Activated gamma-delta T cell treated with Interleukin-2 at 50 U/mL for 16 hours (primary cell): ENCODE data around the gene FGF3.
A peak's percentile ranks its signal among the peaks of the same experiment; 100 is the strongest.

Experiments
- DNase-seq: peaks from one replicate; pipeline ENCODE4 v3.0.0-alpha.2; 2020

Gene FGF3

DNA sequence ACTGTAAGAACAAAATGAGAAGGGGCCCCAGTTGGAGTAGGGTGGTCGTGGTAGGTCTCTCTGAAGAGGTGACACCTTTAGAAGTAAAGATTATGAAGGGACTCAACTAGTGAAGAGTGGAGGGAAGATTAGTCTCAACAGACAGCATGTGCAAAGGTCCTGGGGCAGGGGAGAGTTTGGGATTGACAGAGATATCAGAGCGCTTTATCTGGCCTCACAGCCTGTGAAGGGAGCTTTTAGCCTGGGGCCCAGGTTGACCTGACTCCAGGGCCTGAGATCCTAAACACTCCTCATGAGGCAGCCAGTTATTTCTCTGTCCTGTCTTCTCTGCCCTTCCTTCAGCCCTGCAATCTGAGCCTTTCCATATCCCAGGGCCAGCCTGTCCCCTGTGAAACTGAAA is 16.2 kb downstream of the FGF3 start:
- DNase-seq: no peak

DNA sequence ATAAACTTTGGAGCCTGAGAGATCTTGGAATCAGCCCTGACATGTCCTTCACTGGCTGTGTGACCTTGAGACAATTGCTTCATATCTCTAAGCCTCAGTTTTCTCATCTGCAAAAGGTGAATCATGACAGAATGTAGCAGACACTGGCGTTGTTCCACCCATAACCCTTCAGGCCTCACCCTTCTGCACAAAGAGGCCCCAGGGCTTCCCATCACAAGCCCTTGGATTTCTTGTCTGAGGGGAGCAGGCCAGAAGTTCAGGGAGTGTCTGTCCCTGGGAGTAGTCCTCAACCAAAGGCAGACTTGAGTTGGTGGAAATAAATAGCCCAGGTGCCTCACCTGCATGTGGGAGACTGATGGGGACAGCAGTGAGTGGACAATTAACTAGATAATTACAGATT is 16.6 kb downstream of the FGF3 start:
- DNase-seq: no peak

DNA sequence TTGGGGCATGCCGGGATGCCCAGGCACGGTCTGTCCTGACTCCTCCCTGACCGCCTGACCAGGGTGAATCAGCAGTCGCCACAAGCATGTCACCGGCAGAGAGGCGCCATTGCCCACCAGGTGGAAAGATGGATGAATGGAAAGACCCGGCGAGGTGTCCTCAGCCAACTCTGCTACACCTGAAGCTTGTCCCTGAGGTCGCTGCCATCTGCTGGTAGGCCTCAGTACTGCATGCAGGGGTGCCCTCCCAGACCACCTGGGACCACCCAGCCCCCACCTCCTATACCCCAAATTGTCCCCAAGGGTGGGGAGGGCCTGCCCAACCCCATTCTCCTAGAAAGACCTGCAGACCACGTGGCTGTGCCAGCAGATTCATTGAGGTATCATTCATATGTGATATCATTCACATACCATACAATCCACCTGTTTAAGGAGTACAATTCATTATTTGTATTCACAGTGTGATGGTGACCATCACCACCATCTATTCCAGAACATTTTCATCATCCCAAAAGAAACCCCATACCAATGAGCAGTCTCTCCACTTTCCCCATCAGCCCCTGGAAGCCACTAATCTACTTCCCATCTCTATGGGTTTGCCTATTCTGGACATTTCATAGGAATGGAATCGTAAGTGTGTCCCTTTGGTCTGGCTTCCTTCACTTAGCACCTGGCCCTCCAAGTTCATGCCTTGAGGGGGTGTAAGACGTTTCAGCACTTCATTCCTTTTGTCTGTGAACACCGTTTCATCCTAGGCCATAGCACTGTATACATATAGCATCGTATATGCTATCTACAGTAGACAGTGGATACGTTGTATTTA is 17.5 kb downstream of the FGF3 start:
- DNase-seq: peak; percentile 28

DNA sequence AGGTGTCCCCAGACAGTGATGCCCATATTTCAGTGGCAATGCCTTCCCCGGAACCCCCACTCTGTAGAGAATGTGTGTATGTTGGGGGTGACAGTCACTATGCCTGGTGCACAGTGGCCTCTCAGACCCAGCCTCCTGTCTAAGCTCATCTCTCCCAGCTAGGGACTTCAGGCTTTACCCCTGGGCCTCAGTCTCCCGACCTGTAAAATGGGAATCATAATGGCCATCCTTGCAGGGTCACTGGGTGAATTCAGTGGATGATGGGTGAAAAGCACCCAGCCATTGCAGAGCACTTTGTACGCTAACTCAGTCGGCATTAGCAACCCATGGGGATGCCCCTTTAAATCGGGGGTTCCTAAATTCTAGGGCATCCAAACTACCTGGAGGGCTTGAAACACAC is 18.9 kb downstream of the FGF3 start:
- DNase-seq: no peak

DNA sequence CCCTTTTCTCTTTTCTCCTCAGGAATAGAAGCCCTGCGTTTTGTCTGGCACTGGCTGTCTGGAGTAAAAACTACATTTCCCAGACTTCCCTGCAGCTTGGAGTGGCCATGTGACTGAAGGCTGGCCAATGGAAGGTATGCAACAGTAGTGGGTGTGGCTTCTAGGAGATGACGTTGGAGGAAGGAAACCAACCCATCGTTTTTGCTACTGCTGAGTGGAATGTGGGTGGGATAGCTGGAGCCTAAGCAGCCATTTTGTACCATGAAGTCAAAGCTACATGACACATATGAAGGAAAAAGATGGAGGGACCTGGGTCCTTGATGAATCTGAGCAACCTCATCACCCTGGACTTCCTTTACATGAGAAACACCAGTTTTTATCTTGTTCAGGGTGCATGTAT is 19.6 kb downstream of the FGF3 start:
- no peak for DNase-seq

DNA sequence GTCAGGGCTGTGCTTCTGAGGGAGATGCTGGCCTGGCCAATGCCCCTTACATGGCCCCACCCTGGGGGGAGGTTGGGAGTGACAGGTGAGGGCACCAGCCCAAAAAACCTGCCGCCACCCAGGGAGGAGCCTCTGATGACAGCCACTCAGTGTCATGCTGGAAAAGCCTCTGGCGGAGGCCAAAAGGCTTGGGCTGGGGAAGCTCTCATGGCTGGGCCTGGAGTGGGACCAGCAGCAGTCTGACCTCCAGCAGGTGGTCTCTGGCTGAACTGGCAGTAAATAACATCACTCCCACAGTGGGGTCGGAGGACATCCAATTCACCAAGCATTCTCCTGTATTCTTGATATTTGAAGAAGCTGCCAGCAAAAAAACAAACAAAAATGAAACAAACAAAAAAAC is 20.1 kb downstream of the FGF3 start:
- DNase-seq: no peak

DNA sequence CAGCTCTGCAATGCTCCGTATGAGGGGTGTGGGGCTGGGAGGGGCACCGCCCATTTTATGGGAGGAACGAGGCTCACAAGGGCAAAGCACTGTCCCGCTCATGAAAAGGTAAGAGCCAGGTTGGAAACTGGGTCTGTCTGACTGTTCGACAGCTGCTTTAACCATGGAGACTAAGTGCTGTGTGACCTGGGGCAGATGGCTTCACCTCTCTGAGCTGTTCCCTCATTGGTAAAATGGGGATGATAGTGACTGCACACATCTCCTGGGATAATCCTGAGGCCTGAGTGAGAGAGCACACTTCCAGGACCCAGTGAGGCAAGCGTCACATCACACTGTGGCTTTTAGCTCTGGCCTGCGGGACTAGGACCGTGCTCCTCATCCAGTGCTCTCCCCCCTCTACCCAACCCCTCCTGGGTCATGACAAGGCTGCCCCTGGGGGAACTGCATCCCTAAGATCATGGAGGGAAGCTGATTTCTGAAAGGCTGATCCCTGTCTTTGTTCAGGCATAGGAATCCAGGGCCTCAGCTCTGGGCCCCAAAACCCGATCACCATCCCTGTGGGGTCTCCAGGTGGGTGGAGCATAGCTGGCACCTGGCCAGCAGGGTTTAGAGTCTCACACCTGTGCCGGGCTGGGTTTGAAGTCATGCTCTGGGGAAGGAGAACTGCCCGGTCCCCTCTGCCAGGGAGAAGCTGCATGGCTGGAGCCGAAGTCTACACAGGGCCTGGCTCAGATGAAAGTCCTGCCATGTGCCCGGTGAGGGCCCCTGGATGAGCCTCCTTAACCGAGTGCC is 21.3 kb downstream of the FGF3 start:
- DNase-seq: no peak

DNA sequence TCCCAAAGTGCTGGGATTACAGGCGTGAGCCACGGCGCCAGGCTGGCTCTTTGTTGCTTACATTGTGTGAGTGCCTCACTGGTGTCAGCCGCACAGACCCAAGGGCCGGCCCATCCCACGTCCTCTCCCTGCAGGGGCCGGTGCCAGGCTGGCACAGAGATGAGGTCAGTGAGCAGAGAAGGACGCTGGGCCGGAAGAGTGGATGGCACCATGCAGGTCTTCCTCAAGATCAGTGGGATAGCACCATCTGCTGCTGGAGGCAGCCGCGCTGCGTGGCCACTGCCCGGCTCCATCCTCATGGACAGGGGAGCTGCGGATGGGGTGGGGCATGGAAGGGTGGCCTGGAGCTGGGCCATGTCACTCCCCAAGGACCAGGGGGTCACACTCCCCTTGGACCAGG is 22.1 kb downstream of the FGF3 start:
- DNase-seq: no peak

DNA sequence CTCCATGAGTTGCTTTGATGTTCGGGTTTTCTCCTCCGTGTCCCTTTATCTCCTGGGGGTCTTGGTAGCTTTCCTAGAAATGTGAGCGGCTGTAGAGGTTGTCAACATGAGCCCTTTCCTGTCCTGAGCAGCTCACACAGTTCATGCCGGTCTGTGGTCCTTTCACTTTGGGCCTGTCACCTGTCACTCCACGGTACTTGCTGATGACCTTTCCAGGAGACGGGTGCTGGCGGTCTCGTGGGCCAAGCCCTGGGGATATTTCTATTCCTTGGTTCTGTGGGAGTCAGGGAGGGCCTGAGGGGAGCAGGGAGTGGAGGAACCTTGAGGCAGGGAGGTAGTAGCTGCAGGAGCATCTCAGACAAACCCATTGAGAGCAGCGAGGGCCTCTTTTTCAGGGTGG is 23.2 kb downstream of the FGF3 start:
- no peak for DNase-seq

DNA sequence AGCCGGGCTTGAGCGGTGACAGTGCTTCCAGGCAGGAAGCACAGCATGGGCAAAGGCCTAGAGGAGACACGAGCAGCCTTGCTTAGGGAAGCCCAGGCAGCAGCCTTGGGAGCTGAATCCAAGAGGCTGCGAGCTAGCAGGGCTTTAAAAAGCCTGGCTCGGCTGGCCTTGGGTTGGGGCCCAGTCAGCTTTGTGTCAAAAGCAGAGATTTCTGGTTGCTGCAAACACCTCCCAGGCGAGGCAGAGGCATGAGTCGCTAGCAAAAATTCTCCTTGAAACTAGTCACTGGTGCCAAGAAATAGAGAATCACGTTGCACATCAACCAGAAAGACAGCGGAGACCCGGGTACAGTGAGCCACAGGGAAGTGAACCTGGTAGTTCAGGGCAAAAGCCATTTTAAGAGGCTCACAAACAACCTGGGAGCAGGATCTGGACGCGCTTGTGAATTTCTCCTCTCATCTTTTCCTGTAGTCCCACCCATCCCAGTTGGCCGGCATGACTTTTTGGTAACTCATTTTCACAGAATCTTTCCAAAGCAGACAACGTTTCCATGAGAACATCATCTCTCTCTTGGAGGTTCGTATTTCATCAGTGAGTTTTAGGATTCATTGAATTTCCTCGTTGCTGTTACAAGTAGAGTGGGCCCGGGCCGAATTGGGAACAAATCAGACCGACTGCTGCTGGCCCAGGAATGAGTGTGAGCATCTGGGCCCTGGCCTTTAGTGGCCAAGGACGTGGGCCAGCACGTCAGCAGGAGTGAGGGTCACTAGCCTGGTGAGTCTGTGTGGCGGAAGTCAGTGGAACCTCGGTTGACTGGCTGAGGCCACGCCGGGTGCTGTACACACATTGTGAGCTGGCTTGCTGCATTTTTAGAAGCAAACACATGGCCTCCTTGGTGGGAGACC is 27.7 kb downstream of the FGF3 start:
- no peak for DNase-seq

DNA sequence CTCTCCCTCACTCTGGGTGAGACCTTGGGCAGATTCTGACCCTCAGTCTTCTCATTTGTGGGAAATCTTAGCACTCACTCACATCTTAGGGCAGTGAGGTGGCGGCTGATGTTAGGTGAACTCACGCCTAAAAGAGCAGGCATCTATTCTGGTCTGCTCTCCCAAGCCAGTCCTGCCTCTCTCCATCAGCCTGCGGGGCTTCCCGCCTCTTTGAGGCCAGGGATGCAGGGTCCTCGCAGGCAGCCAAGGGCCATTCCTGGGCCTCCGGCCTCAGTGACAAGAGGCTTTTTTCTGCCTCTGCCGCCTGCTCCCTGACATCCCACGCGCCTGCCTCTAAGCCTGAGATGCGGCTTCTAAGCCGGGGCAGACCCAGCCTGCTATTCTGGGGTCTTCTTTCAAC is 30.3 kb downstream of the FGF3 start:
- DNase-seq: no peak

DNA sequence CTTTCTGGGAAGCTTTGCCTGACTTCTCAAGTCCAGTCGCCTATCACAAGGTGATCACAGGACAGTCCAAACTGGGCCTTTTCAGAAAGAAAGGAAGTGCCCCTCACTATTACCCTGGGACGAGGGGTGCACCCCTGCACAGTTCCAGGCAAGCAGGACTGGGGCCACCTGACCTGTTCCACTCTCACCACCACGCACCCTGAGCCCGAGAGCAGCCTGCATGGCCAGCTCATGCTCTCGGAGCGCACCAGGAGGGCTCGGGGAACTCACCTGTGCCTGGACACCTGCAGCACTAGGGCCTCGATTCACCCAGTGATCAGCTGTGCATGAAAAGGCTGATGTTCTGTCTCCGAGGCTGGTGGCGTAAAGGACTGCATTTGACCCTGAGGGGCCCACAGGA is 31.3 kb downstream of the FGF3 start:
- no peak for DNase-seq

DNA sequence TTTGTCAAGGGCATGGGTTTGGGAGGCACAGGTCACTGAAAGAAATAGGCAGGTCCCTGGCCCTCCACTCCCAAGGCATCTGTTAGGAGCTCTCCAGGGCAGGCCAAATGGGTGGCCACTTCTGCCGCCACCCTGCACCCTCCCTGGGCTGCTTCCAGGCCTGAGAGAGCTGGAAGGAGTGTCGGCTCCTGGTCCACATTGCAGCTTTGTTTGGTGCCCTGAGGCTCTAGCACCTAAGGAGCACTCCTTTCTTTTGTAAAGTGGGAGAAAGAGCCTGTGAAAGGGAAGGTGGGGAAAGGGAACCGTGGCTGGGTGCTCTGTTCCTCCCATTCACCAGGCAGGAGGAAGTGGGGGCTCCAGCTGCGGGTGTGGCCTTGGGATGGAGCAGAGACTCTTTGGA is 31.8 kb downstream of the FGF3 start:
- DNase-seq: no peak

DNA sequence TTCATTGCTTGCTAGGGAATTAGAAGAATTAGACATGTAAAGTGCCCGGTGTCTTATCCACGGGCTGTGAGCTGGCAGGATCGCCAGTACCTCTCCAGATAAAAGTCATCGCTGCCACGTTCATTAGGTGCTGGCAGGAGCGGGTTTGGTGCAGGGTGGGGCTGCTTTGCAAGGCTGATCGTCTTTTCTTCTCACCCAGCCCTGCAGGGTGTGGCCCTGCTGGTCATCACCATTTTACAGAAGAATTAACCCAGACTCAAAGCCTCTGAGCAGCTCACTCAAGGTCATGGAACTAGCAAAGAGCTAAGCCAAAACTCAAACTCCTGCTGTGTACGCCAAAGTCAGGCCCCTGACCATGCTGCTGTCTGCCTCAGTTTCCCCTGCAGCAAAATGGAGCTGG is 38.0 kb downstream of the FGF3 start:
- DNase-seq: no peak

DNA sequence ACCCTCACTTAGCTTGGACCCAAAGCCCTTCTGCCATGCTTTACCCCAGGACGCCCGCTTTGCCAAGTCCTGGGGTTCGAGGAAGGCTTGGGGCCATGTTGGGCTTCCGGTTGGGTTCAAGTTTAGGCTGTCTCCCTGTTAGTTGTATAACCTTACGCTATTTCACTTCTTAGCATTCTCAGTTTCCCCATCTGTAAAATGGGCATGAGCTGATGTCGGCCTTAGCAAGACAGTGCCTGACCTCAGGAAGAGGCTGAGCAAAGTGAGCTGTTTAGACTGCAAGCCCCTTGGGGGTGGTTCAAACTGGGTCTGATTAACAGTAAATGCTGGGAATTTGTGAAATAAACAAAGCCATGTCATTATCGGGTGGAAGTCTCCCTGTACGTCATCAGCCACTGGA is 40.8 kb downstream of the FGF3 start:
- DNase-seq: no peak

DNA sequence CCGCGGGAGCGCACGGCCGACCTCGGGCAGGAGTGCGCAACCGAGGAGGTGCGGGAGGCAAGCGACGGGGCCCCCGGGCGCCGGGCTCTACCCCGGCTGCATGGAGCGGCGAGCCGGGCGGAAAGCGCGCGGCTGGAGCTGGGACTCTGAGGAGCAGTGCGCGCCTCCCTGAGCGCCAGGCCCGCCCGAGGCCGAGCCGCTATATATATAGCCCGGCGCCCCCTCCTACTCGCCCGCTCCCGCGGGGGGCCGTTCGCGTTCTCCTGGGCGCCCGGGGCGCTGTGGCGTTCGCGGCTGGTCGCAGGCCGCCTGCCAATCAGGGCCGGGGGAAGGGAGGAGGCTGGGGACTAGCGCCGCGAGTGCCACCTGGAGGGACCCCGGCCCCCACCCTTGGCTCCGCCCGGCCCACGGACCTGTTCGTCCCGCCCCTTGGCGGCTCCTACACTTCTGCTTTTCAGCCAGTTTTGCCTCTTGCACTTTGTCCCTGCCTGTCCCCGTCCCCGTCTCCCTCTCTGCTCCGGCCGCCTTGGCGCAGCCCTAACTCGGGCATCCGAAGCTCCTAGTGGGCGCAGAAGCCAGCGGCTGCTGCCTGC is 44.0 kb downstream of the FGF3 start, which contains the start of gene FGF4:
TSS of gene FGF4 (minus strand) at position 179 of the 593 bp plus-strand sequence. CDS start 257 bp downstream, outside the sequence.
- DNase-seq: no peak

DNA sequence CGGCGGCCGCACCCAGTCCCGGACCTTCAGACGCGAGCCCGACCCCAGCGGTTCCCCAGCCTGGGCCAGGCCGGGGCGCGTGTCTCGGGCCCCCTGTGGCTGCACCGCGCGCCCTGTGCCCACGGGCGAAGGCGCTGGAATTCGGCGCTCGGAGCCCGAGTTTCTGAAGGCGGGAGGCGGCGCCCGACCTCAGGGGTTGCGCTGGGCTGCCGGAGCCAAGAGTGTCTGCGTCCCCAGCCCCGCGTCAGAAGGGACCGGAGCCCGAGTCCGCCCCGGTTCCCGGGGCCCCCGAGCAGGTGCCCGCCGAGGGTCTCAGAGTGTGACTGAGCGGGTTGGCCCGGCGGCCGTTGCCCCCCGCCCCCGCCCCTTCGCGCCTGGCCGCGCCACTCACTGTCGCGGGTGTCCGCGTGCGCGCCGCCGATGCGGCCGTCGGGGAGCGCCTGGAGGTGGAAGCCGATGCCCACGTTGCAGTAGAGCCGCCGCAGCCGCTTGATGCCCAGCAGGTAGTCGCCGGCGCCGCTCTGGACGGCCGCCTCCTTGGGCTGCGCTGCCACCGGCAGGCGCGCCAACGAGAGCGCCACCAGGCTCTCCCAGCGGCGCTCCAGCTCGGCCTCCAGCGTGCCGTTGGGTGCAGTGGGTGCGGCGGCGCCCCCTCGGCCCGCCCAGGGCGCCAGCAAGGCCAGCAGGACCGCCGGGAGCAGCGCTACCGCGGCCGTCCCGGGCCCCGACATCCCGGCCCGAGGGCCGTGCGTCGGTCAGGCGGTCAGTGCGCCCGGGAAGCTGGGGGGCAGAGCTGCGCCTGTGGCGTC is 44.7 kb downstream of the FGF3 start:
- no peak for DNase-seq

DNA sequence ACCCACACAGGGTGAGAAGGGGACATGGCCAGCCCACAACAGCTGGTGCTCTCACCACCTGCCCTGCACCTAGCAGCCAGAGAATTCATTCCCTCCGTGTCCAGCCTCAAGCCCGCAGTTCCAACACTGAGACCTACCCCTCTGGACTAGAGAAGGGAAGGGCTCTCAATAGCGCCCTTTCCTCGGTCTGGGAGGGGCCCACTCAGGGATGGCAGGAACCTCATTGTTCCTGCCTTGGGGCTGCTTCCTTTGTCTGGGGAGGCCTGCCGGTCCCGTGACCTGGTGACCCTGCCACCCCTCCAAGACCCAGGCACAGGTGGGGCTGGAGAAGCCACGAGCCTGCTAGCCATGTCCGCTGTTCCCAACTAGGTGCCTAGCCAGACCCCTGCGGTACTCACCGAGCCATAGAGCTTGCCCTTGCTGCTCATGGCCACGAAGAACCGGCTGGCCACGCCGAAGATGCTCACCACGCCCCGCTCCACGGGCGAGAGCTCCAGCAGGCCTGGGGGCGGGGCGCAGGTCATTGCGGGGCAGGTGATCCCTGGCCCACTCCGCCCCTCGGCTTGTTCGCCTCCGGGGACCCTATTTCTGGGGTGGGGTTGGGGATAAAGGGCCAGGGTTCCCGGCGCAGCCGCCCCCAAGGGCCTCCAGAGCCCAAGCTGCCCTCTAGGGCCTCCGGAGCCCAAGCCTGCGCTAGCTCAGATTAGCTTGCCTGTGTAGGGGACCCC is 45.4 kb downstream of the FGF3 start:
- DNase-seq: no peak

DNA sequence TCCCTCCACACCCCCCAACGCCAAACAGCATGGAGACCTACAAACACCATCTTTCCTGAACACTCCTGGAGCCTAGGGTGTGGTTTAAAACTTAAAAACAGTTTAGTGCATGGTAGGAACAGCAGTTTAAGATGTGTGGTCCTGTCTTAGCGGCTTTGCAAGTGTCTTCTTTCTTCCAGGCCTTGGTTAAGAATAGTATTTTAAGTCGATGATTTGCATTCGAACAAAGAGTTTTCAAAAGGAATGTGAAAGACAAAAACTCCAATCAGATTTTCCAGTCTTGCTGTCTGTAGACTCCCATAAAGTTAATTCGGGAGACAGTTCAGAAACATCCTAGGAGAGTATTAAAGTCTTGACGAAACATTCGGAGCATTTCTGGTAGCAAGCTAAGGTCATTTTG is 47.8 kb downstream of the FGF3 start:
- no peak for DNase-seq

DNA sequence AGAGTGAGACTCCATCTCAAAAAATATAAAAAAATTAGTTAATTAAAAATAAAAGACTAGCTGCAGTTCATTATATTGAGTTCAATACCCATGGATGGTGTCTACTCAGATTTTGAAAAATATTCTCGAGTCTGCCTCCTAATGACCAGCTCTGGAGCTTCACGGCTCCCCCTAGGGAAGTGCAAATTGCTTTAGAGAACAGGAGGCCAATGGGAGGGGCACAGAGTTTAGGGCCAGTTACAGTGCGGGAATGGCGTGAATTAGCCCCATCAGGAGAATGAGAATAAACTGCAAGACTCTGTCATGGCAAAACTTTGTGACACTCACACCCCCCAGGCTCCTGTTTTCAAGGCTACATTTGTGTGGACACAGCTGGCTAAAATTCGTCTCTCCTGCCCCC is 48.7 kb downstream of the FGF3 start:
- DNase-seq: no peak

DNA sequence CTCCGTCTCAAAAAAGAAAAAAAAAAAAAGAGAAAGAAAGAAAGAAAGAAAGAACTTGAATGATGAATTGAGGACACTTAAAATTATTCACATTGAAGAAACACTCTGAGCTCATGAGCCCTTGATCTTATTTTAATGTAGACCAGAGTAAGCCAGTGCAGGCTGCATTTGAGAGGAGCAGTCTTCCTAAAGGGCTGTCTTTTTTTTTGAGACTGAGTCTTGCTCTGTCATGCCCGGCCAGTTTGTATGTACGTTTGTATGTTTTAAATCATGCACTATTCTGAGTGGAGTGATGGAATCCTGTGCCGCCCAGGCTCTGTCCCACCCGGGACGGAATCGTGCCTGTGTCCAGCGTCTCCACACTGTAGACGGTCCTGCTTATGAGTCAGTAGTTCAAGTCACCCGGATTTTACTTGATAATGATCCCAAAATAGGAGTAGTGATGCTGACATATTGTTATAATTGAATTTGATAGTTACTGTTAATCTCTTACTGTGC is 53.7 kb downstream of the FGF3 start:
- no peak for DNase-seq
